Fibroblast of skin of scalp (primary cell): ENCODE measurements around the gene MAP3K5.
"Not testable (repeated sequence)": the region's sequence is repeated elsewhere in the genome, so short reads cannot be mapped to it uniquely, and the experiment has no call there.

Source experiments
- DNase-seq: peaks from one replicate; pipeline ENCODE4 v3.0.0-alpha.2; 2013

Gene MAP3K5

DNA sequence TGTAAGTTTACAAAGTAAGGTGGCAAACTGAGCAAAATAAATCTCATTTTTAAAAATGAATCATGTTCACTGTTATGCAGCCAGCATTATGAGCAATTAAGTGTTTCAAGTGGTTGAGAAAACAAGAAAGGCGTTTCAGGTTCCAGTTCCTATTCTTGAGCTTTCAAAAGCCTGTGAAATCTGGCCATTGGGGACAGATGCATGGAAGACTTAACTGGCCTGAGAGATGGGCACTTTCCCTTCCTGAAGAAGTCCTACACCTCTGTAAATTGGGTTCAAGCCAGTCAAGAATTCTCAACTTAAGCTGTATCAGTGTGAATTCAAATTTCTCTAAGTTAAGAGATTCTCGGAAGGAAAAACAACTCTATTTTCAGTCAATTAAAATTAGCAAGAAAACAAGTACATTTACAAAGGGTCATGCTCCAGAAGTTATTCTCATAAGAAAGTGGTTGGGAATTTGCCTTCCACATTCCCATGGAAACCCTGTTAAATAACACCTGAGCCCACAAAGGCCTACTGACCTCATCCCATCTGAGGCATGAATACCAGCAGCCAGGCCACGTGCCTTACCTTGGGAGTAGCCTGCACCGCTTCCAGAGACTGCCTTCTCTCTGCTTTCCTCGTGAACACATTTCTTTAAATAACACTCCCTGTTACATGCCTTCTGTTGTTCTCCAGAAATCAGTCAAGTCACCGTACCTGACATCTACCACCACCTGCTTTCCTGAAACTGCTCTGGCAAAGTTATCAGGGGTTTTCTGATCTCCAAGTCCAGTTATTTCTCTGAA is 19.4 kb downstream of the MAP3K5 start:
- no peak for DNase-seq

DNA sequence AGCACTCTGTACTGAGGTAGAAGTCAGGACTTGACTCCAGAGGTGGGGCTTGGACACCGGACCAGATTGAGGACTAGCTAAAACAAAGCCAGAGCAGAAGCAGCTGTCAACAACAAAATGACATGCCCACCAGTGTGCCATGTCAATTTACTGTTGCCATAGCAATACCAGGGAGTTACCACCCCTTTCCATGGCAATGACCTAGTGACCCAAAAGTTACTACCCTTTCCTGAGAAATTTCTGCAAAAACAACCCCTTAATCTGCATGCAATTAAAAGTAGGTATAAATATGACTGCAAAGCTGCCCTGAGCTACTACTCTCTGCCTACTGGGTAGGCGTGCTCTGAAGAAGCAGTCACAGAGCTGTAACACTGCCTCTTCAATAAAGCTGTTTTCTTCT is 21.0 kb downstream of the MAP3K5 start:
- no peak for DNase-seq

DNA sequence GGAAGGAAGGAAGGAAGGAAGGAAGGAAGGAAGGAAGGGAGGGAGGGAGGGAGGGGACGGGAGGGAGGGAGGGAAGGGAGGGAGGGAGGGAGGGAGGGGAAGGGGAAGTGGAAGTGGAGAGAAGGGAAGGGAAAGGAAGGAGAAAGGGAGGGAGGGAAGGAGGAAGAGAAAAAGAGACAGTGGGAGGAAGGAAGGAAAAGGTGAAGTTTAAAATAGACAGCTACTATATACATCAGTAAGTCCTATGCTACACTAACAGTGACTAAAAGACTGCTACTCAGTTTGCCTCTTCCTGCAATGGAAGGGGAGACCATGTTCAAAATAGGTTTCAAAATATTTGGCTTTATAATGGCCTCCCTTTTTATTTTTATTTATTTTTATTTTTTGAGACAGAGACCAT is 22.5 kb downstream of the MAP3K5 start:
- no peak for DNase-seq

DNA sequence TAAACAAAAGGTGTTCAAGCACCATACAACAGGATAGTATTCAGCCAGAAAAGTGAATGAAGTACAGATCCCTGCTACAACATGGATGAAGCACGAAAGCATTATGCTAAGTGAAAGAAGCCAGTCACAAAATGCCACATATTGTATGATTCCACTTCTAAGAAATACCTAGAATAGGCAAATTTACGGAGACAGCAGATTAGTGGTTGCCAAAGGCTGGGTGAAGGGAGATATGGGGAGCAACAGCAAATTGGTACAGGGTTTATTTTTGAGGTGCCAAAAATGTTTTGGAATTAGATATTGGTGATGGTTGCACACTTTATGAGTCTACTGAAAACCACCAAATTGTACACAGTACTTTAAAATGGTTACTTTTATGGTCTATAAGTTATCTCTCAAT is 23.2 kb downstream of the MAP3K5 start:
- DNase-seq: no peak

DNA sequence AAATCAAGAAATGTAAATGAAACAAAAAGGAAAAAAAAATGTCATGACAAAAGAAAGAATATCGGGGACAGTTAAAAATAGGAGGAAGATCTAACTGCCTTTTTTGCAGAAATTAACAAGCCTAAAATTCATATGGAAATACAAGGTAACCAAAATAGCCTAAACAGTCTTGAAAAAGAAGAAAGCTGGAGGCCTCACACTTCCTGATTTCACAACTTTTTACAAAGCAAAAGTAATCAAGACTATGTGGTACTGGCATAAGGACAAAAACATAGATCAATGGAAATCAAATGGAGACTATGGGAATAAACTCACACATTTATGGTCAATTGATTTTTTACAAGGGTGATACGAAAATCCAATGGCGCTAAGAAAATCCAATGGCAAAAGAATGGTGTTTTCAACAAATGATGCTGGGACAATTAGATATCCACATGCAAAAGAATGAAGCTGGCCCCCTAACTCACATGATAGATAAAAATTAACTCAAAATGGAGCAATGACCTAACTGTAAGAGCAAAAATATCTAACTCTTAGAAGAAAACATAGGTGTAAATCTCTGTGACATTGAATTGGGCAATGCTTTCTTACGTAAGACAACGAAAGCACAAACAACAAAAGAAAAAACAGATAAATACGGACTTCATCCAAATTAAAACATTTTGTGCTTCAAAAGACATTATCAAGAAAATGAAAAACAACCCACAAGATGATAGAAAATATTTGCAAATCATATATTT is 24.5 kb downstream of the MAP3K5 start:
- no peak for DNase-seq

DNA sequence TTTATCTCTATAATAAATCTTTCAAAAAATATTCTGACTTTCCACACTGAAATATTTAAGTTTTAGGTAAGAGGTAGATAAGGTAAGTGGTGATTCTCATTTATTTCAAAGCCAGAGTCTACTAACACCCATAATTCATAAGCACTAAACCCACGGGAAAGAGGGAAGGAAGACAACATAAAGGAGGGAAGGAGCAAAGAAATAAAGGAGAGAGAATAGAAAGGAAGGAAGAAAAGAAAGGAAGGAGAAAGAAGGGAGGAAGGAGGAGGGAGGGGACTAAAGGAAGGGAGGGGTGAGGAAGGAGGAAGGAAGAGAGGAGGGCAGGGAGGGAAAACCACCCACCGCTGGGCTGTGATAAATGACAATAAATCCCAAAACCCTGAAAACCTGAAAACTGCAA is 25.2 kb downstream of the MAP3K5 start:
- DNase-seq: no peak

DNA sequence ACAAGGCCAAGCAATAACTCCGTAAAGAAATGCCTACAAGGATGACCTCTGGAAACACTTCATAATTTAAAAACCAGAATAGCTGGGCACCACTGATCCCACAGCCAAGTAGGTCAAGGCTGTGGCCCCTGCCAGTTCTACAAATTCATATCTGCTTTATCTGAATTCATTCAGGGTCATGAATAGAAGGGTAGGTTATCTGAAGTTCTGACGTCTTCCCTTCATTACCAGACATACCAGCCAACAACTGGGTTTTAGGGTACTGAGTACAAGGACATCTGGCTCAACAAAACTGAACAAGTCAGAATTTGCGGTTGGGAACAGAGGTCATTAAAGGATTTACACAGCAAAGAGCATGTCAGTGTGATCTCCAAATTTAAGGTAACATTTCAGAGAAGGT is 26.0 kb downstream of the MAP3K5 start:
- DNase-seq: no peak

DNA sequence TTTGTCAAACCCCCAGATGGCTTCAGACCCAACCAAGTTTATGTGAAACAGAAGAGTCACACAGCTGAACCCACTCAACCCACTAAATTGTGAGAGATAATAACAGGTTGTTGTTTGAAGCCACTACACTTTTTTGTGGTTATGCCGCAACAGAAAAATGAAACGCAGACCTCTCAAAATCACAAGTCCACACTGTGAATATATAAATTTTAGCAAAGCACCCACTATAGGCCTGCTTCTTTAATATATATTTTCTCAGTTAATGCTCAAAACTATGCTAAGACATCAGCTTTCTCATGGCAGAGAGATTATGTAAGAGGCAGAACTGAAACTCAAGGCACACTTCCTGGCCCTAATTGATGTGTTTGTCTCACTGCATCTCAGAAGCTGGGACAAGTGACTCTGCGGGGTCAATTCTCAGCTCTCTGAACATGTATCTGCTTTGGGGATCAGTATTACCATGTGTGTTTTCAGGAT is 27.7 kb downstream of the MAP3K5 start:
- no peak for DNase-seq

DNA sequence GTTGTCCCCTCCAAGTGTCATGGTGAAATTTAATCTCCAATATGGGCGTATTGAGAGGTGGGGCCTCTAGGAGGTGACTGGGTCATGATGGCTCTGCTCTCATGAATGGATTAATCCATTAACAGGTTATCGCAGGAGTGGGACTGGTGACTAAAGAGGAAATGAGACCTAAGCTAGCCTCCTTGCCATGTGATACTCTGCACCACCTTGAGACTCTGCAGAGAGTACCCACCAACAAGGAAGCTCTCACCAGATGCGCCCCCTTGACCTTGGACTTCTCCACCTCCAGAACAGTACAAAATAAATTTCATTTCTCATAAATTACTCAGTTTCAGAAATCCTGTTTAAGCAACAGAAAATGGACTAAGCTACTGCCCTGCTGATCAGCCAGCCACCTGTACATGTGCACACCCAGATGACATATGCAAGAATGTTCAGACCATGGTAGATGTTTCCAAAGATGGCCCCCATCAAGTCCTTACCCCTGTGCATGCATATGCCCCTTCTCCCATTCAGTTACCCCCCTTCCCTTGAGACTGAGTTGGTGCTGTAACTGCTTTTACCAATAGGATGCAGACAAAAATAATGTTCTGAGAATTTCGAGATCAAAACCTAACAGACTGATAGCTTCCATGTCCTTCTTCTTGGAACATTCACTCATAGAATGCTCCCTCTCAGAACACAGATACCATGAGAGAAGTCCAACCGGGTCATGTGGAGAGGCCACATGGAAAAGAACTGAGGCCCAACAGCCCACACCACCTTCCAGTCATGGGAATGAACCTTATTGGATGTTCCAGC is 28.4 kb downstream of the MAP3K5 start:
- no peak for DNase-seq

DNA sequence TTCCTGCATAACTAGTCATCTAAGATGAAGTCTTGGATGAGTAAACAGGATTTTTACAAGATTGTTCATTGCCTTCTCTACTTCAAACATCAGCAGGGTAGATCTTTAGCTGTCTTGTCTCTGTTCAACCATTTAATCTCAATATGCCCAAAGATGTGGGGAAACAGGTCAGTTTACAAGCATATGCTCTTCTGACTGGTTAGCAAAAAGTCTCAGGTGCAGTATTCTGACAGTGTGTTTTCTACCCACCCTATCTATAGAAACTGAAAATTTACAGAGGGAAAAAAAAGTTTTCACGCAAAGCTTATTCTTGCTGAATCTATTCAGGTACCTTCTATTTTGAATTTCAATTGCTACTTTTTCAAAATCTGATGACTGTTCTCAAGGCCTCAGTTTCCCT is 29.0 kb downstream of the MAP3K5 start:
- DNase-seq: no peak

DNA sequence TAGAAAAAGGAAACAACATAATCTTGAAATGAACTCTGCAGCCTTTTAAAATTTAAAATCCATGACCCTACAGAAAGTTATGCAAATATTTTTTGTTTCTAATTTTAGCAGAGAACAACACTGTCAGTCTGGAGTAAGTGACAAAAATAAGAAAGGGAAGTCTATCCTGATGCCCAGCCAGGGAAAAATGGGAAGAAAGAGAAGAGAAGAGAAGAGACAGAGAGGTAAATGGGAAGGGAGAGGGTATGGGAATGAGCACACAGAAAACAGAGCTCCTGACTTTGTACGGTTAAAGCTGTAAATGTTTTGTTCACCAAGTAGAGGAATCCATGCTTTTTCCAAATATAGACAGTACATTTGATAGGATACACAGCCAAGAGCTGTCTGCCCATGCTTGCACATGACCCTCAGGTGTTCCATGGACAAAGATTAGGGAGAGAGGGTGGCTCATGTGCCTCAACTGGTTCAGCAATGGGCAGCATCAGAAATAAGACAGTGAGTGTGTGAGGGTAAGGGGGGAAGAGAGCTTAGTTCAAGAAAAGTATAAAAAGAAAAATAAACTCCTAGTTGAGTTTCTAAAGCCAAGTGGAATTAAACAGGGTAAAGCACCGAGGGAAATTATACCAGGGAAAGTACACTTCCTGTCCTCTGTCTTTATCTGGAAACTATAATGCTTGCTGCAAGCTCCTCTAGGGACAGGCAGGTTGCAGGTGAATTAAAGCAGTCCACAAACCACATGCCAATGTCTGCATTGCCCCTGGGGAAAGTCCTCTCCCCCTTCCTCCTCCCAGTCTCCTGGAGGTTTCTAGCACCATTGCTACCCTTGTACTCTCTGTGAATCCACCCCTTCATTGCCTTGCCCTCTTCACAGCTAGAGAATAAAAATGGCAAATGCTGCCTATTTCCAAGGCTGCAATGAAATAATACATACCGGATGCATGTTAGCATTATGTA is 30.0 kb downstream of the MAP3K5 start:
- DNase-seq: no peak

DNA sequence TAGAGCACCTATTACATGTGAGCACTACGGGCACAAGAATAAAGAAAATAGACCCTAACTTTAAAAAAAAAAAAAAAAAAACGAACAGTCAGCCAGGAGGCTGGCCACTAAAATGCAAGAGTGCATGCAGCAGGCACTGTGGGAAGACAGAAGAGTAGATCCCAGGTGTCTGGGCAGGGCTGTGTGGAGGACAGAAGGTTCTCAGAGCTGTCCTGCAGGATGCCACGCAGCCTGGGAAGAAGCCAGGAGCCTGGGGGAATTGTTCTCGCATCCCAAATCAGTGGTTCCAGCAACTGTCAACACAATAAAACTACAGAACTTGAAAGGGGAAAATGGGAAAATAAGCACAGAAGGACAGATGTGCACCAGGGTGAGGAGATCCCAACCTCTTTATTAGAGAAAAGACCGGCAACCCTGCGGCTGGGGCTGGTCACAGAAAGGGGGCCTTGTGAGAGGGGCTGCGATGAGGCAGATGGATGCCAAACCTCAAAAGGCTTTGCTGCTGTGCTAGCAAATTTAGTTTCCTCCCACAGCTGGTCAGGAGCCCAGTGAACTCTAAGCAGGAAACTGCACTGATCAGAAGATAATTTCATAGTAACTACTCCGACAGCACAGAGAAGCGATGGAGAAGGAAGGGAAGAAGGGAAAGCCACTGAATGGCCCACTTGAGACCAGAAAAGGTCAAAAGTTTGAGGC is 30.9 kb downstream of the MAP3K5 start:
- DNase-seq: no peak

DNA sequence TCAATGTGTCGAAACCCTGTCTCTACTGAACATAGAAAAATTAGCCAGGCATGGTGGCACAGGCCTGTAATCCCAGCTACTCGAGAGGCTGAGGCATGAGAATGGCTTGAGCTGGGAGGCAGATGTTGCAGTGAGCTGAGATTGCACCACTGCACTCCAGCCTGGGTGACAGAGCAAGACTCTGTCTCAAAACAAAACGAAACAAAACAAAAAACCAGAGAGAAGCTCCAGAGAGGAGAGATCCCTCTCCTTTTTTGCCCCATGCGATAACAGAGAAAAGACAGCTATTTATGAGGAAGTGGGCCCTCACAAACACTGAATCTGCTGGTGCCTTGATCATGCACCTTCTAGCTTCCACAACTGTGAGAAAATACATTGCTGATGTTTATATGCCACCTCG is 31.5 kb downstream of the MAP3K5 start:
- not testable (repeated sequence) for DNase-seq

DNA sequence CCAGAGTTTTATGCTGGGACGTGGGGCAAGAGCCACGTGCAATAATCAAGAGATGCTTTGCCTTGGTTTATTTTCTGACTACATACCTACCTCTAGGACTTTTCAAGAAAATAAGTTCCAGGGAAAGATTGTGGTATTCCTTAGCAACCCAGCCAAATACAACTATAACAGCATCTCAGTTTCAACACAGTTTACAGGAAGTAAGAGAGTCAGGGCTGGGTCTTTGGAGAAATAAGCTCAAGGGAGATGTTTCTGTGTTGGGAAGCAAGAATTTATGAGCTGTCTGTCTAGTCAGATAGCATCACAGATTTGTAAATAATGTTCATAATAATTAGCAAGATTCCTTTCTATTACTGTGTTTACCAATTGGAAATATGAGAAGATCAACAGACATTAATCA is 35.1 kb downstream of the MAP3K5 start:
- DNase-seq: no peak

DNA sequence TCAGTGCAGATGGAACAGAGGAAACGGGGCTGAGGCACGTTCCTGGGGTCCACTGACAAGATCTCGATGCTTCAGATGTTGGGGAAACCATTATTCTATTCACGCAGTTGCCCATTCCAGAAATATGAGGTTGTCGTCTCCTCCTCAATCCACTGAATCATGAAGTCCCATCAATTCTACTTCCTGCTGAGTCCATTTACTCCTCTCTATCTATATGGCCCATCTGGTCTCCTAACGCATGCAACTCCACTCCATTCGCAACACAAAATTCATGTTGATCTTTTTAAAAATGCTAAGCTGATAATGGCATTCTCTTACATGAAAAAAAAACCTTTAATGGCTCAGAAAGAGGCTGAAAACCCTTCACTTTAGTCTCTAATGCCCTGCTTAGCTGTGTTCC is 37.5 kb downstream of the MAP3K5 start:
- DNase-seq: no peak

DNA sequence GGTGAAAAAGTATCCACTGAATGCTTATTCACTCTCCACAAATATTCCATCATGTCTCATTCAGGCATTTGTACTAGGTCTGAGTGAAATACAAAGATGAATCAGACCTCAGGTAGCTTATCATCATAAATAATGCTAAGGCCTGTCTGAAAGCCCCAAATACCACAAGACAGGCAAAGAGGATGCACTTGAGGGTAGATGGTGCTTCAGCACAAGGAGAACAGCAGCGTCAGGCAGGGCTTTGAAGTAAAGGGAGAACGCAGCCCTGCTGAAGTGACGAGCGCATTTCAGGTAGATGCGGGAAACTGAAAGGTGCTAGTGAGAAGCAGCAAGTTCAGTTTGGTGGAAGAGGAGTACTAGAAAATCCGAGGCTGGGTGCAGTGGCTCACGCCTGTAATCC is 38.7 kb downstream of the MAP3K5 start:
- no peak for DNase-seq

DNA sequence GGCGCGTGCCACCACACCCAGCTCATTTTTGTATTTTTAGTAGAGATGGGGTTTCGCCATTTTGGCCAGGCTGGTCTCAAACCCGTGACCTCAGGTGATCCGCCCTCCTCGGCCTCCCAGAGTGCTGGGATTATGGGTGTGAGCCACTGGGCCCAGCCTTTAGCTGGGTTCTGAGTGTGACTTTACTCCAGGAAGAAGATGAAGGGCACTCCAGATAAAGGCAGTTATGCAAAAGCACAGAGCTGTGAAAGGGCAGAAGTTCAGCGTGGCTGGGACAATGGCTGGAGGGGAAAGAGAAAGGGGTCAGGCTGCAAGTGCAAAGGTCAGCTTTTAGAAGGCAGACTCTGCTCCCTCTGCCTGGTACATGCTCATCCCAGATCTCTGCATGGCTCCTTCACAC is 39.7 kb downstream of the MAP3K5 start:
- DNase-seq: no peak

DNA sequence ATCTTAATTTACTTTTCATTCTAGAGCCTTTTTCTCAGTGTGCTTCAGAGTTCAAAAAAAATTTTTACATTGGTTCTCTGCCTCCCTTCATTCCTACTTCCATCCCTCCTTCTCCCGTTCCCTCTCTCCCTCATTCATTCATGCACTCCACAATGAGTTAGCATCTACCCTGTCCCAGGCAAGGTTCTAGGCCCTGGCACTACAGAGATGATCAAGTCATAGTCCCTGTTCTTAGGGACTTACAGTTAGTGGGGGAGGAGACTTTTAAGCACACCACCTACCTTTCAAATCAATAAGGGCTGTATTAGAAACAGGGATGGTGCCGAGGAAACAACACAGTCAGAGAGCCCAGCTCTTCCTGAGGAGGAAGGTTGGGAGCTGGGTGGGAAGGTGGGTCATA is 40.3 kb downstream of the MAP3K5 start:
- no peak for DNase-seq

DNA sequence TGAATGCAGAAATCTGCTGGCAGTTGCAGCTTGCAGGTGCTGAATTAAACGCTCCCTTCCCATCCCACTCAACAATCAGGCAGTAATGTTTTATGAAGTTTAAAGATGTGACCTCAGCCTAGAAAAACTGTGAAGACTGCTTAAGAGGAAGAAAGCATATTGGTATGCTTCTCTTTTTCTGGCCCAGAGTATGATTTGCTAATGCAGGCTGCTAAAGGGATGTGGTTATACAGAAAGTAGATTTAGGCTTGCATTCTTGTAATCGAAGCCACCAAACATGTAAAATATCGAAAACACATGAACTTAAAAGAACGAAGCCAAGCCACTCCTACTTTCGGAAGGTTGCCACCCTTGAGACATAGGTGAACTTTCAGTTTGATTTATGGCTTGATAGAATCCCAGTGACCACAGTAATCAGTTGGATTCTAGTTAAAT is 40.7 kb downstream of the MAP3K5 start:
- no peak for DNase-seq

DNA sequence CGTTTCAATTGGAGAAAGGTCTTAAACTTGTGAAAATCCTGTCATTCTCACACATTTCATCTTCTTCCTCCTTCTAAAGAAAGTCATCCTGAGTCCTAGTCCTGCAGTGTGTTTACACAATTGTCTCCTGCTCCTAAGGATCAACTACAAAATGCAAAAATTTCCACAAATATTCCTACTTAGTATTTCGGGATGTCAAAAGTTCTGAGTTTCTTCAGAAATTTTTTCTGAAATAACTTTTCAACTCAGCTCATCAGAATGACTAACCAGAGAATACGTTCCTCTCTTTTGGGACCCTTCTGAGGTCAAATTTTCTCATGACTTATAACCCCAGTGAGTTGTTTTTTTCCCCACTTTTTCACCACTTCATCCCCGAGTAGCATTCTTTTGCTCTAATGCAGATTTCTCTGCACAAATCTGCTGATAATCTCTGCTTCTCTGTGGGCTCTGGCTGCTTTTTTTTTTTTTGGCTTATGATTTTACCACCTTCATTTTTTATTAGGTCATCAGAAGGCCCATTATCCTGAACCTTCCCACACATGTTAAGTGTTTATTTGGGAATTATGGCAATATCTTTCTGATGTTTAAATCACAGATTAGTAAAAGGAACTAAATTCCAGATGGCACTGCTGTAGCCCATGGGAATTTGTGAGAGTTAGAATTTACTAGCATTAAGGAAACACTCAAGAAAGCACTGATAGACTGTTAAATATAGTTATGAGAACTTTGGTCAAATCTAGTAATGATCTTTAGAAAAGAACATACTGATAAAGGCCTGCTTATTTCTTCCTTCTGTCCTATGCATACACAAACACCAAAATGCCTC is 41.4 kb downstream of the MAP3K5 start:
- DNase-seq: no peak
